ENCODE results near the gene DHX36. TPM values are rescaled to one million over a fixed set of nuclear protein-coding genes. Genes with fewer than 3 reads are reported as not detected.

The DHX36 gene
- total RNA-seq, 1 donor from 2014 or later, result 65.5 TPM

DNA sequence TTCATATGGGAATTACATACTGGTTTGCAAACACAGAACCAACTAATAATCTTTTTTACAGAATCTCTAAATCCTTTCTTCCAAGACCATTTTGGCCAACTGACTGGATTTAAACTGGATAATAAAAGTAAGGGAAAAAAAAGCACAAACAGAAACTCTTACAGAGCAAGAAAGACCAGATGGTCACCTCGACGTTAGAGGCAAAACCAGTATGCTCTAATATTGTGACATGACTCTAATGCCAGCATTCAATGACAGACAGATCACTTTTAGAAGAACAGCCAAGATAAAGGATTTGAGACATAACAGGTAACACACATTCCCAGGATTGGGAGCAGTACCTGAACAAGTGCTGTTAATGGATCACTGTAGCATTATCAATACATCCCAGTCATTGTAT lies 50.9 kb downstream of the DHX36 start:
- H3K9me3 ChIP-seq, result no peaks in the 10 kb centered on the region

DNA sequence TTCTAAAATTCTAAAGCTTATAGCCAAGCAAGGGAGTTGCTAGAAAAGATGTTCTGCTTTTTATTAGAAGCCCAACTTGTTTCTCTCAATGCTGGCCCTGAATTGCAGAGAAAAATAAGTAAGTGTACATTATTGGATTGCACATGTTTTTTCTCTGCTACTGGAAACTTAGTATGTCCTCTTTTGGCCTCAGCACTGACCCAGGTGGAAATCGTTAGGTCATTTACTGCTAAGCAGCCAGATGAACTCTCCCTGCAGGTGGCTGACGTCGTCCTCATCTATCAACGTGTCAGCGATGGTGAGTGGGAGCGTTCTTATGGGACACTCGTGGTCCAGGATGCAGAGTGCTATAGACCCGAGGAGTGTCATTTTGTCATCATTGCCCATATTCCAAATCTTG lies 69.8 kb downstream of the DHX36 start:
- H3K27me3 ChIP-seq (ENCODE audit: low read depth), result no peaks in the 10 kb centered on the region
- TF ChIP-seq, protein P1, sequence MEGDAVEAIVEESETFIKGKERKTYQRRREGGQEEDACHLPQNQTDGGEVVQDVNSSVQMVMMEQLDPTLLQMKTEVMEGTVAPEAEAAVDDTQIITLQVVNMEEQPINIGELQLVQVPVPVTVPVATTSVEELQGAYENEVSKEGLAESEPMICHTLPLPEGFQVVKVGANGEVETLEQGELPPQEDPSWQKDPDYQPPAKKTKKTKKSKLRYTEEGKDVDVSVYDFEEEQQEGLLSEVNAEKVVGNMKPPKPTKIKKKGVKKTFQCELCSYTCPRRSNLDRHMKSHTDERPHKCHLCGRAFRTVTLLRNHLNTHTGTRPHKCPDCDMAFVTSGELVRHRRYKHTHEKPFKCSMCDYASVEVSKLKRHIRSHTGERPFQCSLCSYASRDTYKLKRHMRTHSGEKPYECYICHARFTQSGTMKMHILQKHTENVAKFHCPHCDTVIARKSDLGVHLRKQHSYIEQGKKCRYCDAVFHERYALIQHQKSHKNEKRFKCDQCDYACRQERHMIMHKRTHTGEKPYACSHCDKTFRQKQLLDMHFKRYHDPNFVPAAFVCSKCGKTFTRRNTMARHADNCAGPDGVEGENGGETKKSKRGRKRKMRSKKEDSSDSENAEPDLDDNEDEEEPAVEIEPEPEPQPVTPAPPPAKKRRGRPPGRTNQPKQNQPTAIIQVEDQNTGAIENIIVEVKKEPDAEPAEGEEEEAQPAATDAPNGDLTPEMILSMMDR (IDR thresholded peaks at IDR 0.05), result no peak
- no peaks in the 10 kb centered on the region for H3K9me3 ChIP-seq
- DNase-seq, result no peak
- H3K36me3 ChIP-seq, result peaks cover 80% of the 10 kb centered on the region
- intact Hi-C loops (cut with DNase I), result loop anchor here (10.0 kb wide), 1 partner anchor 160 kb away; no protein-coding TSS in a partner anchor
- no peaks in the 10 kb centered on the region for H3K4me1 ChIP-seq
- H3K4me3 ChIP-seq, result no peak overlapping the region
- ATAC-seq, result no peak
- no peak overlapping the region for H3K27ac ChIP-seq

More for the DNA sequence above, 50.9 kb downstream of the DHX36 start:
- ATAC-seq (no peak), DNase-seq (no peak)
- peaks cover 60% of the 10 kb centered on the region for H3K36me3 ChIP-seq
- no peaks in the 10 kb centered on the region for H3K4me1 ChIP-seq
- no peak overlapping the region for H3K4me3 ChIP-seq
- H3K27me3 ChIP-seq (ENCODE audit: low read depth), result no peaks in the 10 kb centered on the region
- TF ChIP-seq, protein P1 (IDR thresholded peaks at IDR 0.05), result no peak
- no peak overlapping the region for H3K27ac ChIP-seq
- intact Hi-C loops (cut with DNase I), result no loop called here

- TF ChIP-seq, protein P1 (IDR thresholded peaks at IDR 0.05), result peak; percentile 93
- no peak overlapping the region for H3K27ac ChIP-seq
- DNase-seq, result peak; percentile 92
- intact Hi-C loops (cut with DNase I), result loop anchor here (10.0 kb wide), 1 partner anchor 158 kb away; no protein-coding TSS in a partner anchor
- no peaks in the 10 kb centered on the region for H3K27me3 ChIP-seq (ENCODE audit: low read depth)
- H3K9me3 ChIP-seq, result no peaks in the 10 kb centered on the region
- no peak overlapping the region for H3K4me3 ChIP-seq
- H3K36me3 ChIP-seq, result peaks cover 70% of the 10 kb centered on the region
- no peaks in the 10 kb centered on the region for H3K4me1 ChIP-seq
- ATAC-seq, result peak; percentile 93 to 95
These were observed 71.3 kb downstream of the DHX36 start for GRCh38 chr3:154252759-154253638.

GRCh38 chr3:154251610-154252009 lies 72.7 kb downstream of the DHX36 start:
- Histone ChIP-seq H3K36me3 (peaks cover 56% of the 10 kb centered on the region), H3K9me3 (no peaks in the 10 kb centered on the region), H3K27me3 (ENCODE audit: low read depth) (no peaks in the 10 kb centered on the region), H3K4me3 (no peak overlapping the region), H3K4me1 (no peaks in the 10 kb centered on the region), H3K27ac (no peak overlapping the region)
- no peak for ATAC-seq
- no peak for DNase-seq
- TF ChIP-seq, protein P1 (IDR thresholded peaks at IDR 0.05), result no peak
- intact Hi-C loops (cut with DNase I), result loop anchor here (10.0 kb wide), 1 partner anchor 157 kb away; no protein-coding TSS in a partner anchor

DNA sequence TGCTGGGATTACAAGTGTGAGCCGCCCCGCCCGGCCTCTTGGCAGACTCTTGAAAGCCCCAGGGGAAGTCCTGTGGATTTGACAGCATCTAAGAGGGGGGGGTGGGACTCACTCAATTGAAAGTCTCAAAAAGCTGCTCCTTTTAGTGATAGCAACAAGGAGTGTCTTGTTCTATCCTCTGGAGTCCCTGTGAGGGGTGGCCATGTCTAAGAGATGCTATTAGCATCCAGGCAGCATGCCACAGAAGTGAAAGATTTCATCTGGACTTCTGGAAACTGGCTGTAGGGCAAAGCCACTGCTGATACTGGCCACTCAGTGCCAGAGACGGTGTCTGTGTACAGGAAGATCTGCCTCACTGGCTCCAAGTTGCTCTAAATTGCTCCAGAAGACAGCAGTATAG lies 74.0 kb downstream of the DHX36 start:
- Histone ChIP-seq H3K27ac (no peak overlapping the region), H3K9me3 (no peaks in the 10 kb centered on the region), H3K4me3 (no peak overlapping the region), H3K36me3 (peaks cover 46% of the 10 kb centered on the region), H3K27me3 (ENCODE audit: low read depth) (no peaks in the 10 kb centered on the region), H3K4me1 (no peaks in the 10 kb centered on the region)
- DNase-seq (no peak), ATAC-seq (no peak)
- intact Hi-C loops (cut with DNase I), result loop anchor here (10.0 kb wide), 1 partner anchor 155 kb away; no protein-coding TSS in a partner anchor
- TF ChIP-seq, protein P1 (IDR thresholded peaks at IDR 0.05), result no peak
